ENCODE data around the gene CDK9. TPM values are rescaled to one million over a fixed set of nuclear protein-coding genes. Genes with fewer than 3 reads are reported as not detected.

Gene CDK9
- total RNA-seq, 1 donor from 2014 or later, result 96.2 TPM

GRCh38 chr9:127765418-127765817 lies 20.4 kb upstream of the CDK9 start:
- TF ChIP-seq, protein P1, sequence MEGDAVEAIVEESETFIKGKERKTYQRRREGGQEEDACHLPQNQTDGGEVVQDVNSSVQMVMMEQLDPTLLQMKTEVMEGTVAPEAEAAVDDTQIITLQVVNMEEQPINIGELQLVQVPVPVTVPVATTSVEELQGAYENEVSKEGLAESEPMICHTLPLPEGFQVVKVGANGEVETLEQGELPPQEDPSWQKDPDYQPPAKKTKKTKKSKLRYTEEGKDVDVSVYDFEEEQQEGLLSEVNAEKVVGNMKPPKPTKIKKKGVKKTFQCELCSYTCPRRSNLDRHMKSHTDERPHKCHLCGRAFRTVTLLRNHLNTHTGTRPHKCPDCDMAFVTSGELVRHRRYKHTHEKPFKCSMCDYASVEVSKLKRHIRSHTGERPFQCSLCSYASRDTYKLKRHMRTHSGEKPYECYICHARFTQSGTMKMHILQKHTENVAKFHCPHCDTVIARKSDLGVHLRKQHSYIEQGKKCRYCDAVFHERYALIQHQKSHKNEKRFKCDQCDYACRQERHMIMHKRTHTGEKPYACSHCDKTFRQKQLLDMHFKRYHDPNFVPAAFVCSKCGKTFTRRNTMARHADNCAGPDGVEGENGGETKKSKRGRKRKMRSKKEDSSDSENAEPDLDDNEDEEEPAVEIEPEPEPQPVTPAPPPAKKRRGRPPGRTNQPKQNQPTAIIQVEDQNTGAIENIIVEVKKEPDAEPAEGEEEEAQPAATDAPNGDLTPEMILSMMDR (IDR thresholded peaks at IDR 0.05), result no peak
- H3K27me3 ChIP-seq (ENCODE audit: low read depth), result no peaks in the 10 kb centered on the region
- no peak for DNase-seq
- H3K27ac ChIP-seq, result peak overlapping the region; percentile 89
- no peak overlapping the region for H3K4me3 ChIP-seq
- intact Hi-C loops (cut with DNase I), result no loop called here
- H3K9me3 ChIP-seq, result no peaks in the 10 kb centered on the region
- H3K4me1 ChIP-seq, result peaks cover 78% of the 10 kb centered on the region
- no peak for ATAC-seq
- H3K36me3 ChIP-seq, result peaks cover 24% of the 10 kb centered on the region

- intact Hi-C loops (cut with DNase I), result no loop called here
- Histone ChIP-seq H3K9me3 (no peaks in the 10 kb centered on the region), H3K36me3 (peaks cover 13% of the 10 kb centered on the region), H3K4me3 (peak overlapping the region; percentile 68), H3K27me3 (ENCODE audit: low read depth) (no peaks in the 10 kb centered on the region), H3K27ac (peak overlapping the region; percentile 89), H3K4me1 (peaks cover 87% of the 10 kb centered on the region)
- ATAC-seq (no peak), DNase-seq (no peak)
- TF ChIP-seq, protein P1 (IDR thresholded peaks at IDR 0.05), result no peak
Measured at GRCh38 chr9:127767410-127767809, 18.4 kb upstream of the CDK9 start.

DNA sequence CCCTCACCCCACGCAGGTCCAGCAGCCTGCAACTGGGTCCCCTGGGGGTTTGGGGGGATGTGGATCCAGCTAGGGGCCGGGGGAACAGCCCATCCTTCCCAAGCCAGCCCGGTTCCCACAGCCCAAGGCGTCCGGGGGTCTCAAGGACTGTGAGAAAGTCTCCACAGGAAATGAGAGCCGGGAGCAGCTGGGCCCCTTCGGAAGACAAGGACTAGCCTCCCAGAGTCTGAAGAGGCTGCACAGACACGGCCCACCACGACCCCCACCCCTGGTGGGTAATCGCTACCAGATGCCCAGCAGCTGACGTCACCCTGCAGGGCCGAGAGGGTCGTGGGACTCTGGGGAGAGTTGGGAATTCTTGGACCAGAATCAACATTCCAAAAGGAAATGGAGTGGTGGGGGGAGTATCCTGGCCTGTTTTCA lies 17.9 kb upstream of the CDK9 start:
- Histone ChIP-seq H3K4me3 (peak overlapping the region; percentile 68), H3K9me3 (no peaks in the 10 kb centered on the region), H3K27me3 (ENCODE audit: low read depth) (no peaks in the 10 kb centered on the region), H3K4me1 (peaks cover 82% of the 10 kb centered on the region), H3K36me3 (peaks cover 13% of the 10 kb centered on the region), H3K27ac (peak overlapping the region; percentile 89)
- DNase-seq (no peak), ATAC-seq (no peak)
- TF ChIP-seq, protein P1 (IDR thresholded peaks at IDR 0.05), result no peak
- intact Hi-C loops (cut with DNase I), result no loop called here

- ATAC-seq (no peak), DNase-seq (no peak)
- H3K36me3 ChIP-seq, result peaks cover 13% of the 10 kb centered on the region
- no peaks in the 10 kb centered on the region for H3K9me3 ChIP-seq
- peaks cover 76% of the 10 kb centered on the region for H3K4me1 ChIP-seq
- TF ChIP-seq, protein P1 (IDR thresholded peaks at IDR 0.05), result no peak
- H3K4me3 ChIP-seq, result peak overlapping the region; percentile 68
- intact Hi-C loops (cut with DNase I), result no loop called here
- H3K27me3 ChIP-seq (ENCODE audit: low read depth), result no peaks in the 10 kb centered on the region
- H3K27ac ChIP-seq, result peak overlapping the region; percentile 89
Measured at GRCh38 chr9:127768698-127769097, 17.1 kb upstream of the CDK9 start.

DNA sequence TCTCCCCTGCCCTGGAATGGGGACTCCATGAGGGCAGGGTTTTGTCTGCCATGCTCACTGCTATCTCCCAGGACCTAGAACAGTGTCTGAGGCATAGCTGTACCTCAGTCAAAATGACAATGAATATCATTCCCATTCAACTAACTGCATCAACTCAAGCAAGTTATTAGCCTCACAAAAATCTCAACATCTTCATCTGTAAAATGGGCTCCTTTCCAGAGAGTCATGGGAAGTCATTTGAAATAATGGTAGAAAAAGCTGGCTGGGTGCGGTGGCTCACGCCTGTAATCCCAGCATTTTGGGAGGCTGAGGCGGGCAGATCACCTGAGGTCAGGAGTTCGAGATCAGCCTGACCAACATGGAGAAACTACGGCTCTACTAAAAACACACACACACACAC lies 16.7 kb upstream of the CDK9 start:
- Histone ChIP-seq H3K4me1 (peaks cover 72% of the 10 kb centered on the region), H3K36me3 (peaks cover 15% of the 10 kb centered on the region), H3K27ac (peak overlapping the region; percentile 89), H3K9me3 (no peaks in the 10 kb centered on the region), H3K27me3 (ENCODE audit: low read depth) (no peaks in the 10 kb centered on the region), H3K4me3 (peak overlapping the region; percentile 68)
- DNase-seq (no peak), ATAC-seq (no peak)
- intact Hi-C loops (cut with DNase I), result no loop called here
- TF ChIP-seq, protein P1 (IDR thresholded peaks at IDR 0.05), result no peak
